ENCODE results near the gene LENG9. TPM values are rescaled to one million over a fixed set of nuclear protein-coding genes. Genes with fewer than 3 reads are reported as not detected.

The LENG9 gene
- total and polyA plus RNA-seq, 3 experiments from 2014 or later, result 0.23 to 4.4 (median 3.8) TPM

DNA sequence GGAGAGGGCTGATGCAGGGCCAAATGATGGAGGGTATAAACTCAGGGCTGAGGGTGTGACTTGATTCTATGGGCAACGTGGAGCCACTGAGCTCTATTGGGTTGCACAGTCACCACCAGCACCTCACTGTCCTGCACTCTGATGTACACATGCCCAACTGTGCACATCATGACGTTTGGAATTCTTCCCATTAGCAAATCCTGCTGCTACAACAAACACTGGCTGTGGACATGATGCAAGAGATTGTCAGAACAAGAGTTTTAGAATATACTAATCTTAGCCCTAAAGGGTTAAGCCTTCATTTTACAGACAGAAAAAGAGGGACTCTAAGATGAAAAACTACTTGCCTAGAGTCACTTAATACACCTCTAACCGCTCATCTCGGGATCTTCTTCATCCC, 50.7 kb downstream of the LENG9 start:
- POLR2A ChIA-PET, result no interaction called here
- H3K9me3 ChIP-seq (ENCODE audit: low read length), result no peaks in the 10 kb centered on the region
- H3K4me3 Mint-ChIP-seq, result no peak overlapping the region
- no peak for DNase-seq
- no peak overlapping the region for H3K4me3 ChIP-seq (ENCODE audit: low read length)
- CTCF ChIA-PET, result no interaction called here
- no peak overlapping the region for H3K27ac Mint-ChIP-seq
- H3K36me3 Mint-ChIP-seq, result peaks cover 0 to 5% (median 2%) of the 10 kb centered on the region in 3 donors
- peaks cover 10 to 14% (median 13%) of the 10 kb centered on the region in 3 donors for H3K4me1 Mint-ChIP-seq
- H3K9me3 Mint-ChIP-seq, result peaks cover 0 to 10% (median 7%) of the 10 kb centered on the region in 5 donors
- H3K4me1 ChIP-seq (ENCODE audit: insufficient read depth, low read length), result peaks cover 5% of the 10 kb centered on the region
- H3K36me3 ChIP-seq (ENCODE audit: insufficient read depth, low read length), result no peaks in the 10 kb centered on the region
- no peak overlapping the region for H3K27ac ChIP-seq (ENCODE audit: low read depth, low read length)
- H3K27me3 ChIP-seq (ENCODE audit: insufficient read depth, low read length, poor library complexity, severe bottlenecking), result peaks cover 15% of the 10 kb centered on the region
- H3K27me3 Mint-ChIP-seq, result peaks cover 20 to 36% of the 10 kb centered on the region in 2 donors

Other genes starting within 250 kb of the LENG9 start
- gene LILRB3, start 240.8 kb downstream of the LENG9 start, total RNA-seq, result 1 to 10 TPM in 1 of 2 experiments, under 1 TPM in 1; 0.48 to 1.2 TPM
- gene LILRB3, start 240.8 kb downstream of the LENG9 start, polyA plus RNA-seq, result 0.49 TPM
- gene LILRA6, start 221.0 kb downstream of the LENG9 start, total RNA-seq, result under 1 TPM; 0.37 to 0.42 TPM
- 0.45 TPM for gene LILRA6, start 221.0 kb downstream of the LENG9 start, polyA plus RNA-seq
- gene LILRB5, start 206.5 kb downstream of the LENG9 start, total RNA-seq, result under 1 TPM; 0.42 to 0.44 TPM
- gene LILRB5, start 206.5 kb downstream of the LENG9 start, polyA plus RNA-seq, result not detected
- under 1 TPM; 0.24 to 0.42 TPM for gene LILRB2, start 182.7 kb downstream of the LENG9 start, total RNA-seq
- not detected for gene LILRB2, start 182.7 kb downstream of the LENG9 start, polyA plus RNA-seq
- gene LILRA5, start 150.6 kb downstream of the LENG9 start, total RNA-seq, result not detected
- not detected for gene LILRA5, start 150.6 kb downstream of the LENG9 start, polyA plus RNA-seq
- not detected for gene LILRA4, start 124.6 kb downstream of the LENG9 start, total RNA-seq
- gene LILRA4, start 124.6 kb downstream of the LENG9 start, polyA plus RNA-seq, result not detected
- gene LAIR1, start 98.8 kb downstream of the LENG9 start, total RNA-seq, result 10 to 100 TPM; 12.9 to 13.1 TPM
- 110 TPM for gene LAIR1, start 98.8 kb downstream of the LENG9 start, polyA plus RNA-seq
- gene TTYH1, start 48.3 kb downstream of the LENG9 start, total RNA-seq, result under 1 TPM in 1 of 2 experiments, not detected in 1; 0.66 TPM
- not detected for gene TTYH1, start 48.3 kb downstream of the LENG9 start, polyA plus RNA-seq
- gene LENG8, start 14.6 kb downstream of the LENG9 start, total RNA-seq, result 100 to 1,000 TPM; 132 to 144 TPM
- gene LENG8, start 14.6 kb downstream of the LENG9 start, polyA plus RNA-seq, result 8.0 TPM
- 1 to 10 TPM in 1 of 2 experiments, under 1 TPM in 1; 0.44 to 1.1 TPM for gene CDC42EP5, start 9.5 kb upstream of the LENG9 start, total RNA-seq
- gene CDC42EP5, start 9.5 kb upstream of the LENG9 start, polyA plus RNA-seq, result not detected
- 1 to 10 TPM; 1.4 TPM for gene LAIR2, start 39.1 kb upstream of the LENG9 start, total RNA-seq
- 31.6 TPM for gene LAIR2, start 39.1 kb upstream of the LENG9 start, polyA plus RNA-seq
- not detected for gene LILRA2, start 110.0 kb upstream of the LENG9 start, total RNA-seq
- gene LILRA2, start 110.0 kb upstream of the LENG9 start, polyA plus RNA-seq, result not detected
- not detected for gene LILRA1, start 129.9 kb upstream of the LENG9 start, total RNA-seq
- not detected for gene LILRA1, start 129.9 kb upstream of the LENG9 start, polyA plus RNA-seq
- gene LILRB1, start 166.7 kb upstream of the LENG9 start, total RNA-seq, result 1 to 10 TPM; 1.0 to 1.3 TPM
- 3.9 TPM for gene LILRB1, start 166.7 kb upstream of the LENG9 start, polyA plus RNA-seq
- gene LILRB4, start 199.2 kb upstream of the LENG9 start, total RNA-seq, result under 1 TPM; 0.44 to 0.69 TPM
- gene LILRB4, start 199.2 kb upstream of the LENG9 start, polyA plus RNA-seq, result not detected

Data from CD8-positive, alpha-beta memory T cell (primary cell).